Right forelimb (tissue), 1 donor: ENCODE data around the gene POU6F2.

ENCODE experiments used
- DNase-seq: peaks from one replicate; pipeline ENCODE4 v3.0.0-alpha.2; 2018

Gene POU6F2

GRCh38 chr7:39198556-39198955 is 220.8 kb downstream of the POU6F2 start:
- no peak for DNase-seq

GRCh38 chr7:39199006-39199405 is 221.3 kb downstream of the POU6F2 start:
- DNase-seq: no peak

GRCh38 chr7:39199951-39200350 is 222.2 kb downstream of the POU6F2 start:
- DNase-seq: no peak

GRCh38 chr7:39202041-39202440 is 224.3 kb downstream of the POU6F2 start:
- DNase-seq: no peak

- no peak for DNase-seq
Measured at GRCh38 chr7:39210362-39210761, 232.7 kb downstream of the POU6F2 start.

- DNase-seq: no peak
Measured at GRCh38 chr7:39211581-39211980, 233.9 kb downstream of the POU6F2 start.

GRCh38 chr7:39212876-39213275 is 235.2 kb downstream of the POU6F2 start:
- DNase-seq: no peak

GRCh38 chr7:39217783-39218182 is 240.1 kb downstream of the POU6F2 start:
- no peak for DNase-seq

GRCh38 chr7:39219869-39220268 is 242.2 kb downstream of the POU6F2 start:
- DNase-seq: no peak

- DNase-seq: no peak
Measured at GRCh38 chr7:39221901-39222300, 244.2 kb downstream of the POU6F2 start.

GRCh38 chr7:39228946-39229345 is 251.2 kb downstream of the POU6F2 start:
- DNase-seq: no peak

GRCh38 chr7:39233851-39234529 is 256.3 kb downstream of the POU6F2 start:
- no peak for DNase-seq

- DNase-seq: no peak
Measured at GRCh38 chr7:39238234-39238869, 260.6 kb downstream of the POU6F2 start.

GRCh38 chr7:39240864-39241263 is 263.2 kb downstream of the POU6F2 start:
- DNase-seq: no peak

- DNase-seq: no peak
Measured at GRCh38 chr7:39247576-39247975, 269.9 kb downstream of the POU6F2 start.

GRCh38 chr7:39248041-39248691 is 270.5 kb downstream of the POU6F2 start:
- no peak for DNase-seq

- no peak for DNase-seq
Measured at GRCh38 chr7:39248692-39249090, 271.0 kb downstream of the POU6F2 start.

- no peak for DNase-seq
Measured at GRCh38 chr7:39249635-39250152, 272.0 kb downstream of the POU6F2 start.

- DNase-seq: no peak
Measured at GRCh38 chr7:39252916-39253315, 275.2 kb downstream of the POU6F2 start.

- DNase-seq: no peak
Measured at GRCh38 chr7:39259391-39260003, 281.8 kb downstream of the POU6F2 start.

GRCh38 chr7:39260279-39260844 is 282.7 kb downstream of the POU6F2 start:
- DNase-seq: no peak

GRCh38 chr7:39261771-39262170 is 284.1 kb downstream of the POU6F2 start:
- DNase-seq: no peak
